PFSK-1 (cell line): ENCODE results near the gene CALCOCO1.

ENCODE experiments used
- FOXP2 ChIP-seq: optimal IDR thresholded peaks from 2 replicates; pipeline ENCODE3; 2011; ENCODE audit warnings: borderline replicate concordance, control low read depth, inconsistent platforms; ENCODE audit not compliant: insufficient read depth; ENCODE audit errors: extremely low read length, extremely low read depth
- POLR2AphosphoS5 ChIP-seq: IDR thresholded peaks from 2 replicates; pipeline ENCODE4 v1.6.1; 2012; ENCODE audit warnings: low read depth, mild to moderate bottlenecking, control low read depth, low read length, moderate library complexity
- REST ChIP-seq, 2 experiments: IDR thresholded peaks; 2 replicates each; pipeline versions ENCODE4 v1.6.1 to v1.8.0; 2011 to 2012; ENCODE audit warnings: low read depth in 2 of 2, low read length in 2 of 2, control low read depth in 1 of 2, inconsistent platforms in 1 of 2, mild to moderate bottlenecking in 1 of 2, moderate library complexity in 1 of 2; ENCODE audit not compliant: insufficient read depth in 1 of 2
- SIN3A ChIP-seq: IDR thresholded peaks from 2 replicates; pipeline ENCODE4 v1.6.1; 2012; ENCODE audit warnings: mild to moderate bottlenecking, low read length, moderate library complexity, borderline replicate concordance; ENCODE audit not compliant: insufficient read depth
- TAF1 ChIP-seq: IDR thresholded peaks from 2 replicates; pipeline ENCODE4 v1.6.1; 2012; ENCODE audit warnings: low read length, control low read depth, borderline replicate concordance; ENCODE audit not compliant: insufficient read depth

The CALCOCO1 gene

GRCh38 chr12:53694756-53695151, 32.5 kb downstream of the CALCOCO1 start:
- TF ChIP-seq SIN3A: no peak
- no peak for TF ChIP-seq POLR2AphosphoS5
- TF ChIP-seq REST (IDR thresholded peaks at IDR 0.05; ENCODE audit: insufficient read depth in 1 of 2, low read depth in 2 of 2, low read length in 2 of 2): no peak
- TF ChIP-seq FOXP2: no peak
- TF ChIP-seq TAF1: no peak

GRCh38 chr12:53688134-53688533, 39.1 kb downstream of the CALCOCO1 start:
- no peak for TF ChIP-seq REST (IDR thresholded peaks at IDR 0.05; ENCODE audit: insufficient read depth in 1 of 2, low read depth in 2 of 2, low read length in 2 of 2)
- TF ChIP-seq SIN3A: no peak
- TF ChIP-seq TAF1: no peak
- TF ChIP-seq FOXP2: no peak
- no peak for TF ChIP-seq POLR2AphosphoS5

GRCh38 chr12:53686436-53686835, 40.8 kb downstream of the CALCOCO1 start:
- TF ChIP-seq REST (IDR thresholded peaks at IDR 0.05; ENCODE audit: insufficient read depth in 1 of 2, low read depth in 2 of 2, low read length in 2 of 2) (no peak), SIN3A (no peak), POLR2AphosphoS5 (no peak), FOXP2 (no peak), TAF1 (no peak)

GRCh38 chr12:53684654-53685220, 42.5 kb downstream of the CALCOCO1 start:
- TF ChIP-seq TAF1: no peak
- no peak for TF ChIP-seq REST (IDR thresholded peaks at IDR 0.05; ENCODE audit: insufficient read depth in 1 of 2, low read depth in 2 of 2, low read length in 2 of 2)
- TF ChIP-seq SIN3A: no peak
- no peak for TF ChIP-seq POLR2AphosphoS5
- no peak for TF ChIP-seq FOXP2

GRCh38 chr12:53683983-53684382, 43.3 kb downstream of the CALCOCO1 start:
- no peak for TF ChIP-seq REST (IDR thresholded peaks at IDR 0.05; ENCODE audit: insufficient read depth in 1 of 2, low read depth in 2 of 2, low read length in 2 of 2)
- TF ChIP-seq FOXP2: no peak
- TF ChIP-seq SIN3A: no peak
- TF ChIP-seq TAF1: no peak
- TF ChIP-seq POLR2AphosphoS5: no peak
